HepG2 (cell line): ENCODE results near the gene FCN1. TPM values are rescaled to one million over a fixed set of nuclear protein-coding genes. Genes with fewer than 3 reads are reported as not detected.
A peak's percentile ranks its signal among the peaks of the same experiment; 100 is the strongest.

ENCODE experiments used
- ATAC-seq: fragments of 200-7000 bp; cut with Tn5 transposase; 3 replicates; pipeline ENCODE4 v1.9.1; 2020; ENCODE audit warnings: mild to moderate bottlenecking, moderate library complexity
- BruUV-seq: library from RNA; stranded (reverse); fragments of 400-500 nt; replicated peaks from 2 replicates; lab custom pipeline; 2021; lab: Mats Ljungman, UMichigan
- CTCF ChIA-PET: fragments of 300-600 bp; formaldehyde crosslinking; extraction: SDS; loops from one replicate; lab custom pipeline; 2021; ENCODE audit warnings: low total read pairs, inconsistent platforms, low intra/inter-chr PET ratio; lab: Yijun Ruan, JAX
- POLR2A ChIA-PET: fragments of 350-600 bp; sonication (Branson Sonifier 250); formaldehyde crosslinking; loops from one replicate; lab custom pipeline; 2020; ENCODE audit warnings: antibody characterized with exemption, inconsistent platforms; lab: Yijun Ruan, JAX
- DNase-seq: peaks from one replicate; pipeline ENCODE4 v3.0.0-alpha.2; 2015; ENCODE audit warnings: low spot score
- FAIRE-seq: peaks from 3 replicates; lab custom pipeline; 2011; peaks lifted over from hg19 to GRCh38; lab: Jason Lieb, UNC
- H2AFZ ChIP-seq: one replicate; pipeline ENCODE4 v1.6.1; 2011; ENCODE audit warnings: low read length, inconsistent platforms
- H3K27ac ChIP-seq: fragments of 300-600 bp; 3 replicates; pipeline ENCODE4 v1.8.0; 2011; ENCODE audit warnings: mixed run types, mild to moderate bottlenecking, mixed read lengths, low read length, inconsistent platforms; ENCODE audit not compliant: insufficient read depth; ENCODE audit errors: extremely low read length
- H3K27me3 ChIP-seq, 2 experiments: fragments of 200-600 bp in 1 of 2; 2 replicates in 1 of 2; 3 replicates in 1 of 2; pipeline versions ENCODE4 v1.6.0 to v1.8.0; 2011; ENCODE audit warnings: low read length in 2 of 2, mild to moderate bottlenecking in 2 of 2, moderate library complexity in 2 of 2, inconsistent platforms in 1 of 2; ENCODE audit not compliant: insufficient read depth in 2 of 2, control insufficient read depth in 1 of 2
- H3K36me3 ChIP-seq, 2 experiments: fragments of 200-600 bp in 1 of 2; replicated peaks in 1 of 2; 2 replicates in 1 of 2; 3 replicates in 1 of 2; pipeline versions ENCODE4 v1.5.1 to v1.8.0; 2011; ENCODE audit warnings: low read length in 2 of 2, inconsistent platforms in 1 of 2; ENCODE audit not compliant: insufficient read depth in 2 of 2, control insufficient read depth in 1 of 2
- H3K4me1 ChIP-seq: 2 replicates; pipeline ENCODE4 v1.5.1; 2012; ENCODE audit warnings: low read length, inconsistent platforms; ENCODE audit not compliant: insufficient read depth
- H3K4me2 ChIP-seq: 2 replicates; pipeline ENCODE4 v1.6.0; 2011; ENCODE audit warnings: low read depth, low read length, inconsistent platforms
- H3K4me3 ChIP-seq, 3 experiments: fragments of 200-600 bp in 1 of 3; sonication (generic), shearing (Covaris generic) in 1 of 3; replicated peaks in 1 of 3; 2 replicates each; pipeline ENCODE4 v1.5.1; 2011 to 2016; ENCODE audit warnings: low read length in 3 of 3, inconsistent platforms in 2 of 3, low read depth in 2 of 3, mild to moderate bottlenecking in 2 of 3, control low read depth in 1 of 3, mixed read lengths in 1 of 3; ENCODE audit not compliant: insufficient read depth in 1 of 3
- H3K79me2 ChIP-seq: one replicate; pipeline ENCODE4 v1.6.1; 2011; ENCODE audit warnings: low read length, inconsistent platforms; ENCODE audit not compliant: insufficient read depth
- H3K9ac ChIP-seq: 2 replicates; pipeline ENCODE4 v1.6.0; 2011; ENCODE audit warnings: mild to moderate bottlenecking, low read depth, low read length, inconsistent platforms; ENCODE audit not compliant: insufficient read depth
- H3K9me3 ChIP-seq: 2 replicates; pipeline ENCODE4 v1.5.1; 2012; ENCODE audit warnings: mild to moderate bottlenecking, low read length
- H4K20me1 ChIP-seq: 2 replicates; pipeline ENCODE4 v1.6.0; 2011; ENCODE audit warnings: inconsistent platforms, mild to moderate bottlenecking, low read length, moderate library complexity; ENCODE audit not compliant: insufficient read depth
- CEBPB ChIP-seq: IDR thresholded peaks from 2 replicates; pipeline ENCODE4 v1.6.1; 2011; ENCODE audit warnings: low read depth, low read length, improper control_type of control experiment, borderline replicate concordance
- MEIS1 ChIP-seq: sonication (generic); formaldehyde crosslinking; IDR thresholded peaks from 2 replicates; pipeline ENCODE4 v1.9.0; 2021; ENCODE audit warnings: mild to moderate bottlenecking, missing genetic modification reagents, moderate library complexity, borderline replicate concordance
- PTBP1 ChIP-seq: fragments of 200-400 bp; formaldehyde crosslinking; IDR thresholded peaks from 2 replicates; pipeline ENCODE4 v1.6.1; 2018; ENCODE audit warnings: low read length, low read depth; ENCODE audit not compliant: poor library complexity, severe bottlenecking
- SNRNP70 ChIP-seq: fragments of 200-400 bp; formaldehyde crosslinking; IDR thresholded peaks from 2 replicates; pipeline ENCODE4 v1.6.1; 2017; ENCODE audit warnings: mild to moderate bottlenecking, low read depth, low read length, moderate library complexity
- WGBS: methylation state at CpG from one replicate; pipeline ENCODE4 v1.1.6; 2017; ENCODE audit warnings: low lambda C conversion rate; 5-methylcytosine and 5-hydroxymethylcytosine counted together
- in situ Hi-C: cut with HindIII; loops from 2 replicates; pipeline ENCODE4 v1.10.0; 2017; ENCODE audit warnings: low pct_unique_long_range_greater_than_20kb; ENCODE audit not compliant: extremely low pct_ligation_motif_present
- intact Hi-C: fragments of 100-400 bp; cut with micrococcal nuclease; formaldehyde crosslinking; loops from one replicate; pipeline ENCODE4 v1.10.0; 2022; ENCODE audit not compliant: unreplicated experiment
- polyA plus RNA-seq, 8 experiments: library from polyadenylated mRNA; depleted of rRNA in 3 of 8; stranded (reverse) in 7 of 8; unstranded in 1 of 8; fragments of >200 nt; fragmentation: Illumina TruSeq in 4 of 8; extraction: Trizol in 4 of 8; gene quantifications; 2 replicates each; pipeline versions ENCODE4 v1.2.1 to v1.2.3, GENCODE V29; 2011 to 2016; ENCODE audit warnings: low read depth in 4 of 8, missing spikeins in 1 of 8, mixed read lengths in 1 of 8; ENCODE audit not compliant: insufficient read depth in 1 of 8
- total RNA-seq, 5 experiments: library from RNA; depleted of rRNA; stranded (reverse); fragments of >200 nt; fragmentation: Illumina TruSeq; extraction: Trizol; gene quantifications; 2 replicates each; pipeline ENCODE4 v1.2.3, GENCODE V29; 2016; ENCODE audit warnings: low read depth in 1 of 5
- TF ChIP-seq, protein P1 (sequence below): sonication (generic); formaldehyde crosslinking; IDR thresholded peaks from 2 replicates; pipeline ENCODE4 v1.4.0; 2020; ENCODE audit warnings: missing genetic modification reagents
- TF ChIP-seq, protein P2 (sequence below): sonication (generic); formaldehyde crosslinking; IDR thresholded peaks from 2 replicates; pipeline ENCODE4 v1.8.0; 2022; ENCODE audit warnings: mild to moderate bottlenecking, missing genetic modification reagents, moderate library complexity

Gene FCN1
- total and polyA plus RNA-seq, 2 of the 13 experiments (the other 11 are each of a cell fraction or from before 2014, with no cell fraction given): not detected

DNA sequence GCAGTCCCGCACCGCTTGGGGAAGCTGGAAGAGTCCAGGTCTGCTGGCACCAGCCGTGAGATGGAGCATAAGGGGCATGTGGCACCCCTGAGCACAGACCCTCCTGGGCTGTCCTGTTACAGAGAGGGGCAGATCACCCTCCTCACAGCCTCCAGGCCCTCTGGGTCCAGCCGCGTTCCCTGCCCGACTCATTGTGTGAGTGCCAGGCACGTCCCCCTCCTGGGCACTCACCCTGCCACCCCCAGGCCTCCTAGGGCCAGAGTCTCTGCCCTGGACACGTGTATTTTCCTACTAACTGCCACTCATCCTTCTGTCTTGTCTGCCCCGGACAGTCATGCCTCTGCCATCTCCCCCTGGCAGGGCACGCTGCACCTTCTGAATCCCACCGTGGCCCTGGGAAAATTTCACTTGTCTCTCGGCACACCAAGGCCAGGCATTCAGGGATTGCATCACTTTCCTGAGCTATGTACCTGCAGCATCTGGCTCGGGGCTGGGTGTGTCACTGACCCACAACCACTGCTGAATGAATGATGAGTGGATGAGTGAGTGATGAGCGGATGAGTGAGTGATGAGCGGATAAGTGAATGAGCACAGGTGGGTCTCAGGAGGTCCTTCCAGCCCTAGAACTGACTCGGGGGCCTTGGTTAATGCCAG, 21.5 kb upstream of the FCN1 start:
- CTCF ChIA-PET: no interaction called here
- POLR2A ChIA-PET: no interaction called here
- in situ Hi-C loops: no loop called here

More for the DNA sequence above, 21.5 kb upstream of the FCN1 start:
- Histone ChIP-seq H3K27ac (no peak overlapping the region), H3K79me2 (no peaks in the 10 kb centered on the region), H3K27me3 (peaks cover 17 to 73% of the 10 kb centered on the region in 2 experiments), H3K9me3 (no peaks in the 10 kb centered on the region), H3K4me2 (no peak overlapping the region), H3K9ac (no peak overlapping the region), H3K4me3 (no peak overlapping the region), H4K20me1 (0 out of 2 replicates have a peak, but pooled peaks cover 2% of the 10 kb centered on the region), H2AFZ (no peak overlapping the region), H3K4me1 (no peaks in the 10 kb centered on the region), H3K36me3 (no peaks in the 10 kb centered on the region)
- no peak for ATAC-seq
- BruUV-seq: no TSS peak
- 3% methylated on average over 14 of the region's 16 CpGs for WGBS
- intact Hi-C loops: no loop called here
- no peak for DNase-seq
- TF ChIP-seq, protein P1, sequence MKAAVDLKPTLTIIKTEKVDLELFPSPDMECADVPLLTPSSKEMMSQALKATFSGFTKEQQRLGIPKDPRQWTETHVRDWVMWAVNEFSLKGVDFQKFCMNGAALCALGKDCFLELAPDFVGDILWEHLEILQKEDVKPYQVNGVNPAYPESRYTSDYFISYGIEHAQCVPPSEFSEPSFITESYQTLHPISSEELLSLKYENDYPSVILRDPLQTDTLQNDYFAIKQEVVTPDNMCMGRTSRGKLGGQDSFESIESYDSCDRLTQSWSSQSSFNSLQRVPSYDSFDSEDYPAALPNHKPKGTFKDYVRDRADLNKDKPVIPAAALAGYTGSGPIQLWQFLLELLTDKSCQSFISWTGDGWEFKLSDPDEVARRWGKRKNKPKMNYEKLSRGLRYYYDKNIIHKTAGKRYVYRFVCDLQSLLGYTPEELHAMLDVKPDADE (CRISPR knock-in tag): no peak
- TF ChIP-seq, protein P2, sequence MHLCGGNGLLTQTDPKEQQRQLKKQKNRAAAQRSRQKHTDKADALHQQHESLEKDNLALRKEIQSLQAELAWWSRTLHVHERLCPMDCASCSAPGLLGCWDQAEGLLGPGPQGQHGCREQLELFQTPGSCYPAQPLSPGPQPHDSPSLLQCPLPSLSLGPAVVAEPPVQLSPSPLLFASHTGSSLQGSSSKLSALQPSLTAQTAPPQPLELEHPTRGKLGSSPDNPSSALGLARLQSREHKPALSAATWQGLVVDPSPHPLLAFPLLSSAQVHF: no peak
- TF ChIP-seq SNRNP70 (no peak), PTBP1 (no peak), MEIS1 (no peak), CEBPB (peak; percentile 67)
- FAIRE-seq: no peak
